Measurements from ENCODE around the gene CXCL17.
A peak's percentile ranks its signal among the peaks of the same experiment; 100 is the strongest.

- TF ChIP-seq CTCF (conservative IDR thresholded peaks at IDR 0.05 in 1 of 2, IDR thresholded peaks at IDR 0.05 in 1 of 2; ENCODE audit: extremely low read depth in 1 of 2, insufficient read depth in 1 of 2, low read depth in 1 of 2, low read length in 2 of 2) (peak; percentile 63 to 72), EZH2 (IDR thresholded peaks at IDR 0.05; ENCODE audit: borderline replicate concordance, low read length) (no peak)
Measured at GRCh38 chr19:42386974-42387707, 55.6 kb downstream of the CXCL17 start.

All from mammary epithelial cell (primary cell).